Measurements from ENCODE around the gene ARRB1.

Gene ARRB1

DNA sequence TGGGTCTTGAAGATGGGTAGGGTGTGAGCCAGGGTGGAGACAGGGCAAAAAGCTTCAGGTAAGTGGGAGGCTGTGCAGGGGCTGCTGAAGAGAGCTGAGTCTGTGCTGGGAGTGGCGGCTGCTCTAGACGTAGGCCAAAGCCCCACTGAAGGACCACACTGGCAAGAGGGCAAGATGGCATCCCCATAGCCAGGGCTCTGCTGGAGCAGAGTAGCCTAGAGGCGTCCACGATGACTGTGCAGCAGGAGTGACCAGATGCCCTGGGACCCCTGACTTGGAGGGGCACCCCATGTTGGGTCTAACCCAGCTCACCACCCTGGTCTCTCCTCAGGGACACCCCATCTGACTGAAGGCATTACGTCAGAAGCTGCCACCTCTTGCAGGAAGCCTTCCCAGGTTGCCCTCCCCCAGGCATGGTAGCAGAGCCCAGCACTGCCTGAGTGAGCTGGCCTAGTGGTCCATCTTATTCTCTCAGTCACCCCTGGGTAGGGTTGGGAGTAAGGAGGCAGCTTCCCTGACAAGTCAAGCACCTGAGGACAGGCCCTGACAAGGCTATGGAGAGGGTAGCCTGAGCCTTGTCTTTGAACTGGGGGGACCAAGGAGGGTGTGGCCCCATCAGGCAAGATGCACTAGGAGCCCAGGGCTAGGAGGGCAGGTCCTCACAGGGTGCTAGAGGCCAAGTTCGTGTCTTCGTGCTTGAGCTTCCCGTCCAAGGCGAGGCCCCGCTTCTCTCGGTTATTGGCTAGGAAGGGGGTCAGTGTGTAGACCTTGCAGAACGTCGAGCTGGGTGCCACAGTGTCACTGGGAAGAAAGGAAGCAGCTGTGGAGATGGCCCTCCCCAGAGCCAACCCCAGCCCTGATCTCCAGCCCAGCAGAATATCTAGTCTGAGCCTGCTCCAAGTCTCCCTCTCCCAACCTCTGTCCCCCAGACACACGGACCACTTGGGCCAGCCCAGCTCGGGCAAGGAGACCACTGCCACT lies 77.8 kb downstream of the ARRB1 start:
- DNase-seq = no peak

DNA sequence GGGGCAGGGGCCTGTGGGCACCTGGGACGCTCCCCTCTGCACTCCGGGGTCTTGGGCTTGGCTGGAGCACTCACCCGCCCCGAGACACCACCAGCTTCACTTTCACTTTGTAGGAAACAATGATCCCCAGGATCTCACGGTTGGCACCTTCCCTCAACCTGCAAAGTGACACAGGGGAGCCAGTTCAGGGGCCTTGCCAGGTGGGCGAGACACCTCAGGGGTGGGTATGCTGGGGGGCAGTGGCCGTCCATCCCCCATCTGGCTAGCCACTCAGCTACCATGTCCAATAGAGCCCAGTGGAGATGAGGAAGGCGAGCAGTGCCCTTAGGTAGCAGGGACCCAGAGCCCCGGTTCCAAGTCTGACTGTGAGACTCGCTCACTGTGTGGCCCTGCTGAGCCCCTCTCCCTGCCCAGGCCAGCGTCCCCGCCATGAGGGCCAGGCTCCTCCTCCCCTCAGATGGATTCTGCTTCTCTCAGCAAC lies 78.6 kb downstream of the ARRB1 start:
- no peak for DNase-seq

DNA sequence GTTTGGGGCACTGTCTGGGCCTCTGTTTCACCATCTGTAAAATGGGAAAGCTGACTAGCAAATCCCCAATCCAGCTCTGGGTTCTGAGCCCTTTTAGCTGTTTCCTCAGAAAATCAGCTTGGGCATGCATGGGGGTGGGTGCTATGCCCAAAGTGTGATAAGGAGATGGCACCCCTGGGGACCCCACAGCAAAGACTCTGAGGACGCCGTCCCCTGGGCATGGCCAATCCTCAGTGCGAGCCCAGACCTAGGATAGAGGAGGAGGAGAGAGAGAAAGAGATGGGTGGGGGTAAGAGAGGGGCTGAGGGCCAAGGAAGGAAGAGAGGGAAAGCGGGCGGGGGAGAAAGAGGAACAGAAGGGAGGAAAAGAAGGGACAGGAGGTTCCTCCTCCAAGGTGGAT lies 79.1 kb downstream of the ARRB1 start:
- no peak for DNase-seq

DNA sequence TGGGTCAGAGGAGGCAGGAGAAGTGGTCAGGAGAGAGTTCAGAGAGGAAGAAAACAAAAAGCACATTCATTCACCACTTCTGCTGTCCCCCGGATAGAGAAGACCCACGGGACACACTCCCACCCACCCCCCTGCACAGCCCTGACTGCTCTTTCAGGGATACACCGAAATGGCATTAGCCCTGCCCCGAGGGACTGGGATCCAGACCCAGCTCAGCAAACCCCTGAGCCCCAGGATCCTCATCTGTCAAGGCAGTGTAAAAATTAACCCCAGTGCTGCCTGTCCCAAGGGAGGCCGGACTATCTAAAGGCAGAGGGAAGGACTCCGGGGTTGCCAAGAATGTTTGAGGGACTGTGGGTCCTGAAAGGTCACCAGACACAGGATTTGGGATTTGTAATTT lies 79.7 kb downstream of the ARRB1 start:
- DNase-seq = no peak

DNA sequence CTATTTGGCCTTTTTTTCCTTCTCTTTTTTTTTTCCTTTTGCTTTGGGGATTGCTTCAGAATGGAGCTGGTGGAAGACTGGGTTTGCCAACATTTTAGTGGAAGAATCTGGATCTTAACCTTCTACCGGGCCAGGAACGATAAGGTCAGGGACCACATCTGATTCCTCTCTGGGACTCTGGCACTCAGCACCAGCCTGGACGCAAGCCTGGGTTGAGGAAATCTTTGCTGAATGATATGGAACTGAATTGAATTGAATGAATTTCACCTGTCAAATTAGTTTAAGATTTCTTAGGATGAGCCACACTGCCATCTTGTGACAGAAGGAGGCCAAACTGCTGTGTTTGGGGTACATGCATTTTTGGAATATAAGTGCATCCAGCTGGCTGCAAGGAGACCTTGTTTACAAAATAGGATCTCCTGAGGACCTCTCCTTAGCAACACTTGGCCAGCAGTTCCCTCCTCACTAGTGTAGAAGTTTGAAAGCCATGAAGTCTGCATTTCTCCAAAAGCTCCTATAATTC lies 80.5 kb downstream of the ARRB1 start:
- no peak for DNase-seq

DNA sequence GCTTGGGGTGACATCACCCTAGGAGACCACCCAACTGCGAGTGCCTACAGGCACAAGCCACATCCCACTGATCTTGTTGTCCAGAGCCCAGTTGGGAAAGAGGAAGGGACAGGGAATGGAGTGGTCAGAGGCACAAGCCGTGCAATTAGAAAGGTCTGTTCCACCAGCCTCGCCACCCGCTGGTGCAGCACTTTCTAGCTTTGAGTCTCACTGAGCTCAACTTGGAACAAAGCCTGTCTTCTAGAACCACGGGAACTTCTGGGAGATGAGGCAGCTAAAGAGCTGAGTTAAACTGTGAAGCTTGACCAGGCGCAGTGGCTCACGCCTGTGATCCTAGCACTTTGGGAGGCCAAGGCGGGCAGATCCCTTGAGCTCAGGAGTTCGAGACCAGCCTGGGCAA lies 81.6 kb downstream of the ARRB1 start:
- no peak for DNase-seq

DNA sequence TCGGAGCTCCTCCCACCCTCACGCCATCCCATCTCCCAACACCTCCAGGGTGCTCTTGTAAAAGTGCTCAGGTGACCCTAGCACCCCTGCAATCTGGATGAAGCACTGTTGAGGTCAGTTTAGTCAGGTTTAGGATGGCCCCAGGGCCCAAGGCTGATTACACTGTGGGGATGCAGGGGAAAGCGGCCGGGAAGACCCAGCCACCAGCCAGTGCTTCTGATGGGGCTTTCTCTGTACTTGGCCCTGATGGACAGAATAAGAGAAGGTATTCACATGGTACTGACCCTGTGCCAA lies 82.1 kb downstream of the ARRB1 start:
- DNase-seq = no peak

DNA sequence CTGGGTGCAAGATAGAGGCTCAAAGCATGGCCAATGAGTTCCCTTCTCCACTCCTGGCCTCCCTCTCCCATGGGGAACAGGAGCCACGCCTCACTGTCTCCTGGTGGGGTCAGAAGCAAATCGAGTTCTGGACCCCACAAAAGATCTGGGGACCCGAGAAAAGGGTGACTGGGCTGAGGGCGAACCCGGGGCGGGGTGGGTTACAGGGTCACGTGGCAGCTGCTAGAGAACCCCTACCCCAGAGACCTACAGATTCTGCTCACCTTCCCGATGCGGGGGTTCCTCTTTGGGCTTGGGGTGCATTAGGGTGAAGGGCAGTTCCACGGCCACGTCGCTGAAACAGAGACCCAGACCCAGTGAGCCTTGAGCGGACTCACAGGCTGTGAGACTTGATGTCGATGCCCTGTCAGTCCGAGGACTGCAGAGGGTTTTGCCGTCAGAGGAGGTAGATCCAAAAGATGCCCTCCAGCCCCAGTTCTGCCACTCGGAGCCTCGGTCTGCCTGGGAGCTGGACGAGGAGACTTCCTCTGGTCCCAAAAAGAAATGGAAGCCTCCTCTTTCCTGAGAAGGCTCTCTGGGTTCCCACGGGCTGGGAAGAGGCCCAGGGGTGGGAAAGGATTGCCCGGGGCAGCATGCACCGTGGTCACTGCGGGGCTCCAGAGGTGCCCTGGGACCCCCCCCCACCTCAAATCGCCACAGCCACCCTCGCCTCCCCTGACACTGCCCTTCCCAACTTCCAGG lies 82.7 kb downstream of the ARRB1 start:
- DNase-seq = no peak

DNA sequence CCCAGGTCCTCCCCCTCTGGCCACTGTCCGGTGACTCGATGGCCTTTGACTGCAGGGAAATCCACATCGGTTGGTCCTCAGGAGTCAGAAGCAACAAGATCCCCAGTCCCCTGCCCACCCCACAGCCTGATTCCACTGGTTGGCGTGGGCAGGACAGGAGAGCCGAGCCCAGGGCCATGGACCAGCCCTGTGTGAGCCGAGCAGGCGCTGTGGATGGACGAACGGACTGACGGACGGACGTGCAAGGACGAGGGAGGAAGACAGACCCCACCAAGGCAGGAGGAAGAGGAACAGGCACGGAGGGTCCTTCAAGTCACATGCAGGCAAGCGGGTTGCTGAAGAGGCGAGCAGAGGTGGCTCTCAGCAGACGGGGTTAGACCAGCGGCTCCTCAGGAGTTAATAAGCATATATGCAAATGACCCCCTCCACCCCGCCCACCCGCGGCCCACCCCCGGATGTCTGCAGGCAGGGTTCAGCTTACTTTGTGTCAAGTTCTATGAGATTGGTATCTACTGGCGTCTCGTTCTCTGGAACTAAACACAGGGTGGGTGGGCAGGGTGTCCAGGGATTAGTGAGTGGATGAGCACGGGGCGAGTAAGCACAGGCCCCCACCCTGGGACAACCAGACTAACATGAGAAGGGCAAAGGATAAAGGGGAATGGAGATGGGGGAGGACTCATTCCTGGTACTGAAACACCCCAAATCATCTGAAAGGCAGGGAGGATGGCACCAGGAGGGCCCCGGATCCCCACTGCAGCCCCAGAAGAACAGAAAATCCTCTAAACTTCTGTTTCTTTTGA lies 84.1 kb downstream of the ARRB1 start:
- no peak for DNase-seq

DNA sequence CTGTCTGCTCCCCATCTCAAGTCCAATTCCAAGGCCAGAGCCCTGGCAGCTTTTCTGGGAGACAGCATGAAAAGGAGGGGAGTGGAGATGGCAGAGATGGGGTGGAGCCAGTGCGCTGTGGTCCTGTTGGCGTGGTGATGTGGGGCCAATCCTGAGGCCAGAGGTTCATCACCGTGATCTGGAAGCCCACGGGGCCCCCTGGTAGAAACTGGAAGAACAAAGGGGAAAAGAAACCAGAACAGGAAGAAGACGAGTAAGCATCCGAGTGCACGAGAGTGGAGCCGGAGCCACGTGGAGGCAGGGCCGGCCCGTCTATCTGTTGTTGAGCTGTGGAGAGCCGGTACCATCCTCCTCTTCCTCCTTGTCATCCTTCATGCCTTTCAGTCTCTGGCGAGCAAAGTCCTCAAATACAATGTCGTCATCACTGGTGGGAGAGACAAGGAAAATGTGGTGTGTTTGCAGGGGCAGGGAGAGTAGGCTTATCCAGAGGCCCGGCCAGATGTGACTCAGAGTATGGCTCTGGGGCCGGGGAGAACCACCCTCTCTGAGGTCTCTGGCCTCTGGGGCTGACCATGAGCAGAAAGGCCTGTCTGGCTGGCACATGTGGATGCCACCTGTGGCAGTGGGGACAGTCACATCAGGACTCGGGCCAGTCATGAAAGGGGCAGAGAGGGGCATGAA lies 85.5 kb downstream of the ARRB1 start:
- DNase-seq = peak; percentile 55 to 62 (median 56)

DNA sequence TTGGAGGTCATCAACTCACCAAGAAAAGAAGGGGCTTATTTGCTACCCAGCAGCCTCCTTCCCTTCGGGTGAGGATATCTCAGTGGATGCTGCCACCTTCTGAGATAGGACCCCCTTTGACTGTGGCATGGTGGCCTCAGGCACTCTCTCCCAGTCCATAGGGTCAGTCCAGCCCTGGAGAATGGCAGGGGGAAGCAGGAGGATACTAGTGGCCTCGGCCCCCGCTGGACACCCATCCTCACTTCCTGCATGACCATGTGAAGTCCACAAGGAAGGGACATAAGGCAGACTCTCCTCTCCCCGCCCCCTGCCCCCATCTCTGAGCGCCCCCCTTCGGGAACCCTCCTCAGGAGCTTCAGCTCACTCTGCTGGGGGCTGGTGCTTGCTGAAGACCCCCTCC lies 86.5 kb downstream of the ARRB1 start:
- no peak for DNase-seq

DNA sequence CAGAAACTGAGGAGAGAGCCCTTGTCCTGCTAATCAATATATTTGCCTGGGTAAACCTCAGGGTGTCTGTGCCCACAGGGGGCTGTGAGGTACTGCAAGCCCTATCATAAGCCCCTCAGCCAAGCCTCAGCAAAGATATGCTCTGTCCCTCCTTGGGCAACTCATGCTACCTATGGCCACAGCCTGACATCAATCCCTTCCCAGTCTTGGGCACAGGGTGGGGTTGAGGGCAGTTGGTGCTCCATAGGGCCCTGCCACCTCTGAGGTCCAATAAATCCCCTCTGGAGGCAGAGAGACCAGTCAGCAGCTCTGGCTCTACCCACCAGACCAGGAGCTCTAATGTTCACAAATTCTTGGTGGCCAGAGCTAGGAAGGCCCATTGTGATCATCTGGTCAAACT lies 87.1 kb downstream of the ARRB1 start:
- DNase-seq = no peak

DNA sequence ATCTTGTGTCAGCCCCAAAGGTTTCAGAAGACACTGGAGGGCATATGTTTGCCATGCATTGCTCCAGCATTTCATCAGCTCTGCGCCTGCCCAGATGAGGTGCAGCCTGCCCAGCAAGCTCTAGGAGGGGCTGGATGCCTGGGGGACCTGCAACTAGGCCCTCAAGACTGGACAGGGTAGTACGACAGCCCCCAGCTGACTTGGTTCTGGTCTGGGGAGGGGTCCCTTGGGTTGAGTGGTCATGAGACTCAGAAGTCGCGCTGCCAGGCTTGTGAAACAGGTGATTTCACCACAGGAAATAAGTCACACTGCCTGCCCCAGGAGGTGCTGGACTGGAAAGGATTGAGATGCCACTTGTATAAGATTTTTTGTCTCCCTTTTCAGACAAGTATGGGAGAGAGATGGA lies 87.5 kb downstream of the ARRB1 start:
- DNase-seq = peak in 1 of 3 donors; percentile 23

DNA sequence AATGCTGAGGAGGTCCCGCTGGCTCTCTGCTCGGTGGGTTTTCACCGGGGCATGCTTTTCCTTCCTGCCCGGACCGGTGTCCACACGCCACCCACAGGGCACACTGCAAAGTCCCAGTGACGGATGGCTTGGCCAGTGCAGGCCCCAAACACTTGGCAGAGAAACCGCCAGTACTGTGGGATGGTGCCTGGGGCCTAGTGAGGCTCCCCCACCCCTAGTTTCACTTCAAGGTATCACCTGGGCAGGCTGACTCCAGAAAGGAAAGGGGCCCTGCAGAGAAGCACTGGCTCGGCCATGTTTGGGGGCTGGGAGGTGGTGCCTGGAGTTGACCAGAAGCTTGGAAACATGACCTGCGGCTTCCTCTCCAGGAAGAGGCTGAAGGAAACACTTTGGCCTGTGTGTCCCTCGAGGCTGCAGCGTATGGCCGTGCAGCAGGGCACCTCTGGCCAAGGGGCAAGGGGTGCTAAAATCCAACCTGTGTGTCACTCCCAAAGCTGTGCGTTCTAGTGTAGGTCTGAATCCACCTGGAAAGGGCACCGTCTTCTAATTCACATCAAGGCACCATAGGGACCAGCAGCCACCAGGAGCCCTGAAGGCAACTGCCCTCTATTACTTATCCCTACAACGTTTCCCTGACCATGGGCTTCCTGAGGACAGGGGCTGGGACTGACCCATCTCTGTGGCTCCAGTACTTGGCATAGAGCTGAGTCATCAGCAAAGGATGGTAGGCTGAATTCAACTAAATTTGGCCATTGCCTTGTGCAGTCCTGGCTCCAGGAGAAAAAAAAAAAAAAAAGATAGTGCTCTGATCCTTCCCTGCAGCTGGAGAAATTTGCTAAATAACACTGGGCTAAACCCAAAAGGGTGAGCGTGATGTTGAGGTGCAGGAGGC lies 88.3 kb downstream of the ARRB1 start:
- no peak for DNase-seq

DNA sequence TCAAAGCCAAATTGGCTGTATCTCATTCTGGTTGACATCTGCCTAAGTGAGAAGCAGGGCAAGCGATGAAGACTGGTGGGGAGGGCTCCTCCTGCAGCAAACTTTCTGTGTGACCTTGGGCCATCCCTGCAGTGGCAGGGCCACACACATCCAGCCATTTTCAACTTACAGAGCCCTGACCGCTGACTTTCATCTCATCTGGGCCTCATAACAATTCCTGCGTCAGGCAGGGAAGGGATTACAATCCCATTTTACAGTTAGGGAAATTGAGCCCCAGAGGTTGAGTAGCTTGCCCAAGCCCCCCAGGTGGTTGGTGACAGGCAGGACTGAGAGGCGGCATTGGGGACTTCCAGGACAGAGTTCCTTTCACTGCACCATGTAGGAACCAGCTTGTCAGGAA lies 89.0 kb downstream of the ARRB1 start:
- no peak for DNase-seq

DNA sequence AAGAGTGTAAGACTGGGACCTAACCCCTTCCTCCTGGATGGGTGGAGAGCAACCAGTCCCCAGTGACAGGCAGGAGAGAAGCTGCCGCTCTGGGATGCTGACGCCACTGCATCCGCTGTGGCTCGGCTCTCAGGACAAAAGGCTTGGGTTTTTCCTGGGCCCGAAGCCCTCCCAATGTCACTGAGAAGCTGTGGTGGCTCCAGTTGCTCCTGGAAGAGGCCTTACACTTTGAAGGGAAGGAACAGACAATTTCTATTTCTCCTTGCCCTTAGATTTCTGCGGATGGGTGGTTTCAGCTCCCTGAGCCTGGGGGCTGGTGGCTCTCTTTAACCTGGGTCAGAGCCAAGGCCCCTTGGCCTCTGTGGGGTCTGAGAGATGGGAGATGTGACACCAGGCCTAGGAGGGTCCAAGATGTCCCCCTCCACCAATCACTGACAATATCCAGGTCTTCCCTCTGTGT lies 89.5 kb downstream of the ARRB1 start:
- no peak for DNase-seq

DNA sequence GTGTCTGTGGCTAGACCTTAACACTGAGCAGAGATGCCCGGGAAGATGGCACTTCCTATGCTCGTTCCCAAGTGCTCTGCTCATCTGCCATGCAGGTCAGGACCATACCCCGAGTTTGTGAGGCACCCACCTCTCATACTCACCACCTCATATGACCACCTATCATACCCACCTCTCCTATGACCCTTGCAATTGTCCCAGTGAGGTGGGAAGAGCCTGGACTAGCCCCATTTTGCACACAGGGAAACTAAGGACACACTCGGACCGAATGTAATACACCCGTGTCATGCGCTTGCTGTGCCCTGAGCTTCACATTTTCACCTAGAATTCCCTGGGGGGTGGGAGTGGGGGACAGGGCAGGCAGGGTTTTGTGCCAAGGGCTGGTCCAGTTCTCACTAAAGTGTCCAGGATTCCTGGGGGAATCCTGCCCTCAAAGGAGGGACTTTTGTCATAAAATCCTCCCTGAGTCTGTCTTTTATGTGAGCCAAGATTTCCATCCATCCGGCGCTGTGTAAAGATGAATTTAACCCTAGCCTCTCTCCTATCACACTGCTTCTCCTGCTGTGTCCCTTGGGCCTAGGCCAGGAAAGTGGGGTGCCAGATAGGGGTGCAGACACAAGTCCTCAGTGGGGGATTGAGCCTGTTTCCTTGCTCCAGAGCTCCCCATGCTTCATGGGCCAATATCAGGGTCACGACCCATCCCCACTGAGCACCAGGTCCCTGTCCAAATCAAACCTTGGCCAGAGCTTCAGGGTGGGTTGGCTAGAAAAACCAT lies 90.9 kb downstream of the ARRB1 start:
- DNase-seq = no peak

DNA sequence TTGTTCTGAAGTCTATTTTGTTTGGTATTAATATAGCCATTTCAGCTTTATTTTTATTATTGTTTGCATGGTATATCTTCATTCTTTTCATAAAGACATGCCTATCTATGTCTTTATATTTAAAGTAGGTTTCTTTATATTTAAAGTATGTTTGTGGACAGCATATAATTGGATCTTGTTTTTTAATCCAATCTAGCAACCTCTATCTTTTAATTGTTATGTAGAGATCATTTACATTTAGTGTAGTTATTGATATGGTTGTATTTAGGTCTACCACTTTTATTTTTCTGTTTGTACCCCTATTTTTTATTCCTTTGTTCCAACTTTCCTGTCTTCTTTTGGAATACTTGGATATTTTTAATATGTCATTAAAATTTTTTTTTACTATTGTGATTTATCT lies 97.1 kb downstream of the ARRB1 start:
- no peak for DNase-seq

DNA sequence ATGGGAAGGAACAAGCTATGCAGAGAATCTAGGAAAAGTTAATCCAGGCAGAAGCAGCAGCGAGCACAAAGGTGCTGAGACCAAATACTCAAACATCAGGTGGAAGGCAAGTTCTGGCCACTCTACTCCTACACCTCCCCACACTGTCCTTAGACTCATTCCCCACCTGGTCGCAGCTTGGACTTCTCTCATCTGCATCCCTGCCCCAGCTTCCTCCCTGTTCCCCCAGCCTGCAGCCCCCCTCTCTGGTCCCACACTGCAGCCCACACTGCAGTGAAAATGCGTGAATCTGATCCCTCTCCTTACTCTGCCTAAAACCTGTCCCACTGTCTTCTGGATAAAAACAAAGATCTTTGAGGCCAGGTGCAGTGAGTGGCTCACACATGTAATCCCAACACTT lies 101.8 kb downstream of the ARRB1 start:
- no peak for DNase-seq

DNA sequence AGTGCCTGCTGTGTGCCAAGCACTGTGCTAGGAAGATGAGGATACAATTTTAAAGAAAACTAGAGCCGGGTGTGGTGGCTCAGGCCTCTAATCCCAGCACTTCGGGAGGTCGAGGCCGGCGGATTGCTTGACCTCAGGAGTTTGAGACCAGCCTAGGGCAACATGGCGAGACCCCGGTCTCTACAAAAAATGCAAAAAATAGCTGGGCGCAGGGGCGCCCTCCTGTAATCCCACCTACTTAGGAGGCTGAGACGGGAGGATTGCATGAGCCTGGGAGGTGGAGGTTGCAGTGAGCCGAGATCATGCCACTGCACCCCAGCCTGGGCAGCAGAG lies 102.6 kb downstream of the ARRB1 start:
- DNase-seq = no peak
